GM10266 (cell line): ENCODE data around the gene MIGA2.
A peak's percentile ranks its signal among the peaks of the same experiment; 100 is the strongest.
"Not testable (repeated sequence)": the region's sequence is repeated elsewhere in the genome, so short reads cannot be mapped to it uniquely, and the experiment has no call there.

Experiments used
- DNase-seq: peaks from one replicate; pipeline ENCODE4 v3.0.0; 2012; ENCODE audit errors: extremely low spot score
- TF ChIP-seq, protein P1 (sequence below): IDR thresholded peaks from 2 replicates; pipeline ENCODE4 v1.5.1; 2012; ENCODE audit warnings: mild to moderate bottlenecking, low read depth; ENCODE audit not compliant: control insufficient read depth, insufficient read depth; ENCODE audit errors: missing control alignments

Gene MIGA2

DNA sequence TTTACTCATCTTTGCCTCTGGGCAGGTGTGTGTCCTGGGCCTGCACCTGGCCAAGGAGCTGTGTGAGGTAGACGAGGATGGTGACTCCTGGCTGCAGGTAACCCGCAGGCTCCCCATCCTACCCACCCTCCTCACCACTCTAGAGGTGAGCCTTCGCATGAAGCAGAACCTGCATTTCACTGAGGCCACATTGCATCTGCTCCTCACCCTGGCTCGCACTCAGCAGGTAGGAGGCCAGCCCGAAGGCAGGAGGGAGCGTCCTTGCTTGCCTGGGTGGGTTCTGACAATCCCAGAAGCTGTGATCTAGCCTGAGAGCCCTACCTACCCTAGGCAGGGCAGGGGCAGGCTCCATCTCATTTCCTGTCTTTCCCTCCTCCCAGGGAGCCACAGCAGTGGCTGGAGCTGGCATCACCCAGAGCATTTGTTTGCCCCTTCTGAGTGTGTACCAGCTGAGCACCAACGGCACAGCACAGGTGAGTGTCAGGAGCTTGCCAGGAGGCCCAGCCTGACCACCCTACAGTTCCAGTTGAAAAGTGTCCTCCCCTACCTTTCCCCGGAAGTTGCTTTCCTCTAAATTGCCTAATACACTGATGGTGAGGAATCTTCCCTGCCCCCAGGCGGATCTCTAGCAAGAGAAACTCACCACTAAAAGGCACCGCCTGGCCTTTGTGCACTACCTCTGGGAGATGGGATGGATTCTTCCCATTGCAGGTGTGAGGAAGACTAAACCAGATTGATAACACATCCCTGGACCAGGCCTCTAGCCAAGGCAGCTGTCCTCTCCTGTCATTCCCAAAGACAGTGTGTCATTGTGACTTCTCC, 34.7 kb upstream of the MIGA2 start:
- no peak for DNase-seq
- TF ChIP-seq, protein P1, sequence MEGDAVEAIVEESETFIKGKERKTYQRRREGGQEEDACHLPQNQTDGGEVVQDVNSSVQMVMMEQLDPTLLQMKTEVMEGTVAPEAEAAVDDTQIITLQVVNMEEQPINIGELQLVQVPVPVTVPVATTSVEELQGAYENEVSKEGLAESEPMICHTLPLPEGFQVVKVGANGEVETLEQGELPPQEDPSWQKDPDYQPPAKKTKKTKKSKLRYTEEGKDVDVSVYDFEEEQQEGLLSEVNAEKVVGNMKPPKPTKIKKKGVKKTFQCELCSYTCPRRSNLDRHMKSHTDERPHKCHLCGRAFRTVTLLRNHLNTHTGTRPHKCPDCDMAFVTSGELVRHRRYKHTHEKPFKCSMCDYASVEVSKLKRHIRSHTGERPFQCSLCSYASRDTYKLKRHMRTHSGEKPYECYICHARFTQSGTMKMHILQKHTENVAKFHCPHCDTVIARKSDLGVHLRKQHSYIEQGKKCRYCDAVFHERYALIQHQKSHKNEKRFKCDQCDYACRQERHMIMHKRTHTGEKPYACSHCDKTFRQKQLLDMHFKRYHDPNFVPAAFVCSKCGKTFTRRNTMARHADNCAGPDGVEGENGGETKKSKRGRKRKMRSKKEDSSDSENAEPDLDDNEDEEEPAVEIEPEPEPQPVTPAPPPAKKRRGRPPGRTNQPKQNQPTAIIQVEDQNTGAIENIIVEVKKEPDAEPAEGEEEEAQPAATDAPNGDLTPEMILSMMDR, result no peak

DNA sequence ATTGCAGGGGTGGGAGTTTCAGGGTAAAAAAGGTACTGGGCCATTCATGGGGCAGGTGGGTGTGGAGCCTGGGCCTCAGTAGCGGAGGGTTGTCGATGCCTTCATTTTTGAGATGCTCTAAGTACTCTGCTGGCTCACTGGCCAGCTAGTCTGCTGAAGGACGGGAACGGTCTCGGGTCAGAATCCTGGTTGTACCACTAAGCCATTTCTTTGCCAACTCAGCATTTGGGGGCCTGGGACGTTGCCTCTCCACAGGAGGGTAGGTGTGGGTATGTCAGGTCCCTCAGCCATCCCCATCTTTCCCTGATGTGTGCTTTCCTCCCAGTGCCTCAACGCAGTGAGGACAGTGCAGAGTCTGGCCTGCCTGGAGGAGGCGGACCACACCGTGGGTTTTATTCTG, 33.4 kb upstream of the MIGA2 start:
- TF ChIP-seq, protein P1, result no peak
- no peak for DNase-seq

DNA sequence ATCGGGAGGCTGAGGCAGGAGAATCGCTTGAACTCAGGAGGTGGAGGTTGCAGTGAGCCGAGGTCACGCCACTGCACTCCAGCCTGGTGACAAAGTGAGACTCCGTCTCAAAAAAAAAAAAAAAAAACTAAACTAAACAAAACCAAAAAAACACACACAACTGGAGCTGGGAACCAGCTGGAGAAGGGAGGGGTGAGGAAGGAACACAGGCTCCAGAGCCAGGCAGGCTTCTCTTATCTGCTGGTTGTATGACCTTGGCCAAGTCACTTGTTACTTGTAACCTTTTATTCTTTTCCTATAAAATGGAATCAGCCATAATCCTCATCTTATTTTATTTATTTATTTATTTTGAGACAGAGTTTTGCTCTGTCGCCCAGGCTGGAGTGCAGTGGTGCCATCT, 32.3 kb upstream of the MIGA2 start:
- DNase-seq, result not testable (repeated sequence)

DNA sequence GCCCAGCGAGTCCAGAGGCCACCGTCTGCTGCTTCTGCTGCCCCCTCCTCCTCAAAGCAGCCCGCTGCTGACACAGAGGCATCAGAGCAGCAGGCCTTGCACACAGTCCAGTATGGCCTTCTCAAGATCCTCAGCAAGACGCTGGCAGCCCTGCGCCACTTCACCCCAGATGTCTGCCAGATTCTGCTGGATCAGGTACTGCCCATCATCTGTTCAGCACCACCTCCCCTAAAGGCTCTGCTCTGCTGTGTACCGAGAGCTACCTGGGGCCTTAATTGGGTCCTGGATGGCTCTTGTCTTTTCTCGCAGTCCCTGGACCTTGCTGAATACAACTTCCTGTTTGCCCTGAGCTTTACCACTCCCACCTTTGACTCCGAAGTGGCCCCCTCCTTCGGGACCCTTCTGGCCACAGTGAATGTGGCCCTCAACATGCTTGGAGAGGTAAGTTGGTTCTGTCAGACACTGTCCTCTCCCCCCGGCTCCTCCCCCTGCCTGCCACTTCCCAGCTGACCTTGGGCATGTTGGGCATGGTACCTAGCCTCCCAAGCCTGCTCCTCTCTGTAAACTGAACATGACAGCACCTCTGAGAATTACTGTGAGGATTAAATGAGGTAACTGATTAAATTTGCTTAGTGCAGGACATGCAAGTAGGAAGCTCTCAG, 31.0 kb upstream of the MIGA2 start:
- DNase-seq, result no peak
- TF ChIP-seq, protein P1, result no peak

DNA sequence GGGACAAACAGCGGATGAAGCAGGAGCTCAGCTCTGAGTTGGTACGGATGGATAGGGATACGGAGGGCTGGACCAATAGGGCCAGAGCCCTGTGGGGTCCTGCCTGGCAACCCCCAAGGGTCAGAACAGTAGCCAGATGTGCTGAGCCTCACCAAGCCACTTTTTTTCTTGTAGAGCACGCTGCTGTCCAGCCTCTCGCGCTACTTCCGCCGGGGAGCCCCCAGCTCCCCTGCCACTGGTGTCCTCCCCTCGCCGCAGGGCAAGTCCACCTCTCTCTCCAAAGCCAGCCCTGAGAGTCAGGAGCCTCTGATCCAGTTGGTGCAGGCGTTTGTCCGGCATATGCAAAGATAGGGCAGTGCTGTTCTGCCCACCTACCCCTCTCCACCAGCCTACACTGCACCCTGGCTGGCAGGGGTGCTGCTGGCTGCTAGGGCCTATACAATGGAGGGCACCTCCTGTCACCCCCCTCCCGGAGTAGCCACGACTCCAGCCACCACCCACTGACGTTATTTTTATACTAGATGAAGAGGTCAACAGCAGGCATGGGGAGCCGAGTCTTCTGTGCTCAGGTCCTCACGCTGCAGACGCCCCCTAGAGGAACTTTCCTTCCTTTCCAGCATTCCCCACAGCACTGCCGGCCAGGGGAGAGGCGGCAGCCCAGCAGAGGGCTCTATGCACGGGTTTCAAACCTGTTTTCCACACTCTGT, 29.9 kb upstream of the MIGA2 start:
- TF ChIP-seq, protein P1, result peak; percentile 82

DNA sequence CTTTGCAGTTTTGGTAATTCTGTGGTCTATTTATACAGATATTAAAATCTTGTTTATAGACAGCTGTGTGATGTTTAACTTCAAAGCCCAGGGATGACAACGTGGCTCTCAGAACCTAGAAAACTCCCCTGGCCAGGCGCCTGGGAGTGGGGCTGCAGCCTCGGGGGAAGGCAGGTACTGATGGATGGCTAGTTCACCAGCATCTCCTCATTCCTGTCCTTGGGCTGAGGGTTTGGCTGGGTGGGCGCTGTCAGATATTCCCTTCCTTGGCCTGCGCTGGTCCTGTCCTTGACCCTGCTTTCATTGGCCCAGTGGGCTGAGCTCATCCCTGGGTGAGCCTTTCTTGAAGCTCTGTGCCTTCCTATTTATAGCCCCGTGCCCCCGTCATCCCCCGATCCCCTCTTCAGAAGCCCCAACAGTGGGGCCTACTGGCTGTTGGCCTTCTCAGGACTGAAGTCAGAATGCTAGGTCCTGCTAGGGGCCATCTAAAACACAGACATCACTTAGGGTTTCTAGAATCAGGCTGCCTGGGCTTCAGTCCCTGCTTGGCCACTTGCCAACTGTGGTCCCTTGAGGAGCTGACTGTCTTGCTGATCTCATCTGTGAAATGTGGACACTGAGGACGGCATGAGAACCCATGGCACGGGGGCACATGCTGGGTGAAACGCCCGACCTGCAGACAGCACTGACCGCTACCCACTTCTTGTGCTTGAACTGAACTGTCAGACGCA, 29.2 kb upstream of the MIGA2 start:
- TF ChIP-seq, protein P1, result no peak
- no peak for DNase-seq

More for the DNA sequence above, 29.9 kb upstream of the MIGA2 start:
- DNase-seq, result peak; percentile 76

DNA sequence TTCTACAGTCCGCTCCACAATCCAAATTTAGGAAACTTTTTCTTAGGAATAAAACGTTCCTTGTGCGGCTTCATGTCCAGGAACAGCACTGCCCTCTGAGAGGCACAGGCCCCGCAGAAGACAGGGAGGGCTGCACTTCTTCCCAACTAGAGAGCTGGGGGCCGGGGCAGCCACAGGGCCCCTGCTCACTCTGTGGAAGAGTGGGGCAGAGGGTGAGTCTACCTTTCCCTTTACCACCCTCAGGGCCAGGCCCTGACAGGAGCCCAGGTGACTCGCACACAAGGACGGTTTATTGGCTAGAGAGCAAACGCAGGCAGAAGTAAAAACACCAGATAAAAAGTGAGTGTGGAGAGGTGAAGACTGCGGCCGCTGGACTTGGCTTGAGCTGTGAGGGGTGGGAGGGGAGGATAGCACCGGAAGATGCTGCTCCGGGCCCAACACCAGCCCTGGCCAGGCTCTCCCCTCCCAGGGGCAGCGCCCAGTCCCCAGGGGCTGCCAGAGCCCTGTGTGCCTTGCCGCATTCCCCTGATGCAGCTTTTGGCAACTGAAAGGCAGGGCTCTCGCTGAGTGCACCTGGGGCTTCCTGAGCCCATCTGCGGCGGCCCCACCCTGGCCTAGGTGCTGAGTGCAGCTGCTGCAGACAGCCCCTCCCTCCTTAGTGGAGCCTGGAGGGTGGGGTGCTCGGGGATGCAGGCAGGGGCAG, 28.5 kb upstream of the MIGA2 start:
- TF ChIP-seq, protein P1, result no peak
- DNase-seq, result no peak
